K562 (cell line): ENCODE results near the gene RPS6KL1. TPM values are rescaled to one million over a fixed set of nuclear protein-coding genes. Genes with fewer than 3 reads are reported as not detected.
A peak's percentile ranks its signal among the peaks of the same experiment; 100 is the strongest.

Source experiments
- ATAC-seq: fragments of 200-7000 bp; cut with Tn5 transposase; 3 replicates; pipeline ENCODE4 v1.9.1; 2020; ENCODE audit warnings: moderate library complexity
- BruUV-seq: library from RNA; stranded (reverse); fragments of 400-500 nt; replicated peaks from 2 replicates; lab custom pipeline; 2021; lab: Mats Ljungman, UMichigan
- CTCF ChIA-PET: fragments of 300-600 bp; formaldehyde crosslinking; extraction: SDS; loops from one replicate; lab custom pipeline; 2021; ENCODE audit warnings: low intra/inter-chr PET ratio; lab: Yijun Ruan, JAX
- POLR2A ChIA-PET: fragments of 300-600, 350-650 bp; sonication (Branson Sonifier 250); formaldehyde crosslinking; extraction: SDS; loops from one replicate; lab custom pipeline; 2021; ENCODE audit warnings: antibody characterized with exemption, inconsistent platforms; lab: Yijun Ruan, JAX
- DNase-seq, 4 experiments: peaks; one replicate each; pipeline versions ENCODE4 v3.0.0 to v3.0.0-alpha.2; 2011 to 2018; ENCODE audit warnings: low spot score in 3 of 4, mixed read lengths in 3 of 4; ENCODE audit errors: extremely low read depth in 1 of 4
- FAIRE-seq: peaks from 2 replicates; lab custom pipeline; 2011; peaks lifted over from hg19 to GRCh38; lab: Jason Lieb, UNC
- H2AFZ ChIP-seq: 2 replicates; pipeline ENCODE4 v1.6.0; 2011; ENCODE audit warnings: low read depth, low read length, control low read depth, inconsistent platforms
- H3K27ac ChIP-seq: fragments of 200-600 bp; 3 replicates; pipeline ENCODE4 v1.8.0; 2011; ENCODE audit warnings: low read depth, mild to moderate bottlenecking, control low read depth, inconsistent platforms, low read length, moderate library complexity, mixed read lengths; ENCODE audit errors: extremely low read depth
- H3K27me3 ChIP-seq, 2 experiments: fragments of 300-600 bp in 1 of 2; 2 replicates in 1 of 2; 3 replicates in 1 of 2; pipeline versions ENCODE4 v1.6.0 to v1.8.0; 2011; ENCODE audit warnings: inconsistent platforms in 2 of 2, low read length in 2 of 2, mild to moderate bottlenecking in 1 of 2, mixed read lengths in 1 of 2, moderate library complexity in 1 of 2; ENCODE audit not compliant: control insufficient read depth in 2 of 2, insufficient read depth in 2 of 2
- H3K36me3 ChIP-seq: fragments of 300-600 bp; 3 replicates; pipeline ENCODE4 v1.8.0; 2011; ENCODE audit warnings: mild to moderate bottlenecking, low read length, inconsistent platforms; ENCODE audit not compliant: control insufficient read depth, insufficient read depth
- H3K4me1 ChIP-seq, 2 experiments: fragments of 200-600 bp in 1 of 2; replicated peaks in 1 of 2; 2 replicates in 1 of 2; 3 replicates in 1 of 2; pipeline versions ENCODE4 v1.5.1 to v1.8.0; 2011; ENCODE audit warnings: inconsistent platforms in 2 of 2, low read length in 2 of 2, mild to moderate bottlenecking in 1 of 2, mixed read lengths in 1 of 2, moderate library complexity in 1 of 2; ENCODE audit not compliant: control insufficient read depth in 2 of 2, insufficient read depth in 2 of 2
- H3K4me2 ChIP-seq: 2 replicates; pipeline ENCODE4 v1.6.1; 2011; ENCODE audit warnings: low read length, control low read depth, inconsistent platforms, mixed read lengths; ENCODE audit not compliant: insufficient read depth
- H3K4me3 ChIP-seq: fragments of 200-600 bp; sonication (generic), shearing (Covaris generic); 2 replicates; pipeline ENCODE4 v1.5.1; 2016; ENCODE audit warnings: control low read depth, inconsistent platforms
- H3K79me2 ChIP-seq: fragments of 200-600 bp; 3 replicates; pipeline ENCODE4 v1.8.0; 2011; ENCODE audit warnings: low read length, inconsistent platforms; ENCODE audit not compliant: control insufficient read depth, insufficient read depth
- H3K9ac ChIP-seq, 2 experiments: 2 replicates each; pipeline versions ENCODE4 v1.6.0 to v1.6.1; 2011; ENCODE audit warnings: low read depth in 2 of 2, low read length in 2 of 2, control low read depth in 1 of 2, inconsistent platforms in 1 of 2, mild to moderate bottlenecking in 1 of 2, mixed read lengths in 1 of 2; ENCODE audit not compliant: insufficient read depth in 1 of 2
- H3K9me1 ChIP-seq: one replicate; pipeline ENCODE4 v1.6.0; 2011; ENCODE audit warnings: inconsistent platforms, mild to moderate bottlenecking, low read length, moderate library complexity; ENCODE audit not compliant: control insufficient read depth, insufficient read depth
- H3K9me3 ChIP-seq: replicated peaks from 2 replicates; pipeline ENCODE4 v1.5.1; 2011; ENCODE audit warnings: low read depth, low read length, inconsistent platforms; ENCODE audit not compliant: control insufficient read depth, insufficient read depth
- H4K20me1 ChIP-seq: replicated peaks from 2 replicates; pipeline ENCODE4 v1.6.1; 2011; ENCODE audit warnings: low read length, inconsistent platforms, mixed read lengths; ENCODE audit not compliant: control insufficient read depth, insufficient read depth
- ATF1 ChIP-seq, 2 experiments: fragments of 450-650 bp in 1 of 2; IDR thresholded peaks; 2 replicates each; pipeline ENCODE4 v1.6.1; 2016; ENCODE audit warnings: missing compliant biosample characterization in 1 of 2, missing genetic modification characterization in 1 of 2
- CBX8 ChIP-seq: fragments of 200-600 bp; sonication (generic); IDR thresholded peaks from 2 replicates; pipeline ENCODE4 v1.6.1; 2012; ENCODE audit warnings: borderline replicate concordance, mixed run types, low read depth, mild to moderate bottlenecking, moderate library complexity, mixed read lengths, low read length, control low read depth, inconsistent platforms; ENCODE audit not compliant: poor library complexity, severe bottlenecking; ENCODE audit errors: extremely low read depth
- ESRRB ChIP-seq: fragments of 250-450 bp; sonication (Bioruptor Pico); IDR thresholded peaks from 2 replicates; pipeline ENCODE4 v1.5.0; 2020; ENCODE audit warnings: mild to moderate bottlenecking, moderate library complexity, borderline replicate concordance
- KLF13 ChIP-seq: fragments of 450-650 bp; IDR thresholded peaks from 2 replicates; pipeline ENCODE4 v1.6.1; 2016; ENCODE audit warnings: missing genetic modification characterization, low read depth, mild to moderate bottlenecking, missing compliant biosample characterization, moderate library complexity, borderline replicate concordance
- MCM3 ChIP-seq: fragments of 450-650 bp; IDR thresholded peaks from 2 replicates; pipeline ENCODE4 v1.6.1; 2016
- TARDBP ChIP-seq: fragments of 450-650 bp; IDR thresholded peaks from 2 replicates; pipeline ENCODE4 v1.6.1; 2016
- TCF7 ChIP-seq: sonication (generic); IDR thresholded peaks from 2 replicates; pipeline ENCODE4 v1.6.1; 2016; ENCODE audit warnings: antibody characterized with exemption, borderline replicate concordance
- ZNF140 ChIP-seq: fragments of 250-450 bp; sonication (Bioruptor Pico); IDR thresholded peaks from 2 replicates; pipeline ENCODE4 v1.8.0; 2021; ENCODE audit warnings: moderate library complexity, mild to moderate bottlenecking, inconsistent platforms
- ZNF551 ChIP-seq: fragments of 250-450 bp; sonication (Bioruptor Pico); IDR thresholded peaks from 2 replicates; pipeline ENCODE4 v1.5.0; 2021; ENCODE audit warnings: mild to moderate bottlenecking, moderate library complexity
- WGBS: fragments of 100-300 bp; shearing (Covaris generic); methylation state at CpG from one replicate; pipeline ENCODE4 v1.1.6; 2016; ENCODE audit warnings: low coverage, mixed read lengths; ENCODE audit not compliant: insufficient coverage; ENCODE audit errors: missing lambda C conversion rate; 5-methylcytosine and 5-hydroxymethylcytosine counted together
- in situ Hi-C: fragments of 300-500 bp; cut with MboI; formaldehyde crosslinking; loops from 4 replicates; pipeline ENCODE4 v1.15.0; 2018; ENCODE audit warnings: inconsistent platforms, mixed read lengths
- intact Hi-C: fragments of 100-400 bp; cut with micrococcal nuclease; formaldehyde crosslinking; loops from 2 replicates; pipeline ENCODE4 v1.14.2; 2022
- polyA plus RNA-seq, 8 experiments: library from polyadenylated mRNA; depleted of rRNA in 4 of 8; stranded (reverse) in 5 of 8; unstranded in 3 of 8; fragments of >200 nt; fragmentation: Nextera tagmentation in 2 of 8; fragmentation: Illumina TruSeq in 1 of 8; extraction: Ambion mirVana in 2 of 8; extraction: Trizol in 1 of 8; gene quantifications; 2 replicates each; pipeline versions ENCODE4 v1.2.1 to v1.2.3, GENCODE V29; 2011 to 2014; ENCODE audit warnings: inconsistent platforms in 1 of 8, missing spikeins in 1 of 8
- total RNA-seq, 7 experiments: library from RNA; depleted of rRNA in 6 of 7; stranded (reverse); fragments of >200 nt in 6 of 7; fragmentation: Illumina TruSeq in 2 of 7; extraction: Trizol in 2 of 7; gene quantifications; 2 replicates each; pipeline versions ENCODE4 v1.2.1 to v1.2.3, GENCODE V29; 2011 to 2021; ENCODE audit warnings: low replicate concordance in 1 of 7

Gene RPS6KL1
- total and polyA plus RNA-seq, 9 of the 15 experiments (the other 6 are each of a cell fraction or from before 2014, with no cell fraction given): 0.91 to 15.5 (median 8.1) TPM

GRCh38 chr14:74909501-74909900, 13.6 kb downstream of the RPS6KL1 start:
- Histone ChIP-seq H3K36me3 (peaks cover 10% of the 10 kb centered on the region; the same call in 2 of the 3 replicates), H3K79me2 (no peaks in the 10 kb centered on the region), H3K27ac (no peak overlapping the region), H2AFZ (no peak overlapping the region), H3K9me1 (no peaks in the 10 kb centered on the region), H4K20me1 (no peaks in the 10 kb centered on the region), H3K27me3 (no peaks in the 10 kb centered on the region), H3K4me1 (peaks cover 10 to 45% of the 10 kb centered on the region in 2 experiments; a peak in 3 of 5 replicates), H3K9ac (peak overlapping the region in 1 of 2 experiments; percentile 73; a peak in 2 of 4 replicates), H3K9me3 (no peaks in the 10 kb centered on the region), H3K4me2 (no peak overlapping the region), H3K4me3 (no peak overlapping the region)
- in situ Hi-C loops (no loop called here), intact Hi-C loops (loop anchor here (5.0 kb wide), 1 partner anchor 302 kb away; no protein-coding TSS in a partner anchor)
- POLR2A ChIA-PET: interaction anchor here (0.6 to 0.9 kb wide), 2 partner anchors 8 to 27 kb away, joined by 3 read pairs; no protein-coding TSS in a partner anchor
- no peak for FAIRE-seq
- CTCF ChIA-PET: no interaction called here
- no TSS peak for BruUV-seq
- TF ChIP-seq MCM3 (no peak), TCF7 (no peak), ATF1 (CRISPR knock-in tag; IDR thresholded peaks at IDR 0.05) (no peak), ATF1 (tag; IDR thresholded peaks at IDR 0.05) (no peak), ESRRB (CRISPR knock-in tag) (no peak), ZNF140 (no peak), TARDBP (no peak), KLF13 (tag) (no peak), CBX8 (no peak), ZNF551 (CRISPR knock-in tag) (no peak)
- TF ChIP-seq, all 486 proteins: peak for 0
- DNase-seq (no peak), ATAC-seq (no peak)
- WGBS: 65% methylated on average over 2 of the region's 14 CpGs
